CD4-positive, alpha-beta memory T cell (primary cell): Measurements from ENCODE around the gene EPHB1. TPM values are rescaled to one million over a fixed set of nuclear protein-coding genes. Genes with fewer than 3 reads are reported as not detected.

ENCODE experiments used
- CTCF ChIA-PET: fragments of 350-600 bp; sonication (Branson Sonifier 250); formaldehyde crosslinking; loops from one replicate; lab custom pipeline; 2021; ENCODE audit warnings: inconsistent platforms; ENCODE audit not compliant: partially characterized antibody; lab: Charles Lee
- POLR2A ChIA-PET: fragments of 350-600 bp; sonication (Branson Sonifier 250); formaldehyde crosslinking; loops from one replicate; lab custom pipeline; 2021; ENCODE audit not compliant: partially characterized antibody; lab: Charles Lee
- DNase-seq, 5 donors: peaks; one replicate each; pipeline versions ENCODE4 v3.0.0 to v3.0.0-alpha.2; 2020 to 2022; ENCODE audit warnings: mixed read lengths in 1 of 5
- H3K27ac ChIP-seq: one replicate; pipeline ENCODE4 v1.7.0; 2013; ENCODE audit warnings: low read depth, low read length
- H3K27me3 ChIP-seq: 2 replicates; pipeline ENCODE4 v1.7.0; 2013; ENCODE audit warnings: mild to moderate bottlenecking, low read length, moderate library complexity; ENCODE audit not compliant: insufficient read depth
- H3K36me3 ChIP-seq: 2 replicates; pipeline ENCODE4 v1.7.0; 2013; ENCODE audit warnings: mild to moderate bottlenecking, low read length, moderate library complexity; ENCODE audit not compliant: insufficient read depth
- H3K4me1 ChIP-seq: 2 replicates; pipeline ENCODE4 v1.7.0; 2013; ENCODE audit warnings: mild to moderate bottlenecking, low read length, moderate library complexity; ENCODE audit not compliant: insufficient read depth
- H3K4me3 ChIP-seq, 2 donors: one replicate each; pipeline ENCODE4 v1.7.0; 2013; ENCODE audit warnings: low read length in 2 of 2, mild to moderate bottlenecking in 1 of 2
- H3K9me3 ChIP-seq, 2 donors: one replicate each; pipeline ENCODE4 v1.7.0; 2013; ENCODE audit warnings: low read length in 2 of 2, control low read depth in 1 of 2; ENCODE audit not compliant: control insufficient read depth in 1 of 2
- H3K27ac Mint-ChIP-seq, 7 donors: one replicate each; pipeline ENCODE4 v1.8.0; 2020 to 2021; ENCODE audit warnings: mixed read lengths in 7 of 7, mild to moderate bottlenecking in 6 of 7, inconsistent platforms in 3 of 7, moderate library complexity in 3 of 7
- H3K27me3 Mint-ChIP-seq, 2 donors: one replicate each; pipeline ENCODE4 v1.8.0; 2020 to 2021; ENCODE audit warnings: mixed read lengths in 2 of 2
- H3K36me3 Mint-ChIP-seq, 2 donors: one replicate each; pipeline ENCODE4 v1.8.0; 2020 to 2021; ENCODE audit warnings: mixed read lengths in 2 of 2, inconsistent platforms in 1 of 2, mild to moderate bottlenecking in 1 of 2
- H3K4me1 Mint-ChIP-seq, 4 donors: one replicate each; pipeline ENCODE4 v1.8.0; 2020 to 2021; ENCODE audit warnings: mixed read lengths in 4 of 4, mild to moderate bottlenecking in 1 of 4
- H3K4me3 Mint-ChIP-seq, 8 donors: one replicate each; pipeline ENCODE4 v1.8.0; 2020 to 2021; ENCODE audit warnings: mixed read lengths in 8 of 8, mild to moderate bottlenecking in 7 of 8, moderate library complexity in 6 of 8, inconsistent platforms in 3 of 8
- H3K9me3 Mint-ChIP-seq, 8 donors: one replicate each; pipeline ENCODE4 v1.8.0; 2020 to 2021; ENCODE audit warnings: mixed read lengths in 8 of 8, mild to moderate bottlenecking in 5 of 8, inconsistent platforms in 3 of 8, moderate library complexity in 1 of 8
- intact Hi-C: fragments of 100-400 bp; cut with micrococcal nuclease; formaldehyde crosslinking; loops from one replicate; pipeline ENCODE4 v1.15.1; 2023
- polyA plus RNA-seq, 2 donors: library from polyadenylated mRNA; unstranded; fragments of 300-500 nt; fragmentation: Illumina TruSeq; gene quantifications; one replicate each; pipeline ENCODE4 v1.2.3, GENCODE V29; 2021
- total RNA-seq, 2 experiments: library from RNA; stranded (reverse); gene quantifications; one replicate each; pipeline ENCODE4 v1.2.3, GENCODE V29; 2021

The EPHB1 gene
- total and polyA plus RNA-seq, 4 experiments from 2014 or later, result 0.30 to 0.69 (median 0.43) TPM; not detected in 1

GRCh38 chr3:134846084-134846483 is 51.0 kb downstream of the EPHB1 start:
- H3K27ac ChIP-seq, result no peak overlapping the region
- no peak overlapping the region for H3K4me3 ChIP-seq
- Mint-ChIP-seq H3K4me3 (no peak overlapping the region), H3K27me3 (no peaks in the 10 kb centered on the region), H3K27ac (no peak overlapping the region), H3K9me3 (peaks cover 2 to 20% (median 9%) of the 10 kb centered on the region in 8 donors), H3K36me3 (no peaks in the 10 kb centered on the region), H3K4me1 (no peaks in the 10 kb centered on the region)
- CTCF ChIA-PET, result no interaction called here
- no peaks in the 10 kb centered on the region for H3K4me1 ChIP-seq
- no peaks in the 10 kb centered on the region for H3K36me3 ChIP-seq
- DNase-seq, result no peak
- H3K9me3 ChIP-seq, result no peaks in the 10 kb centered on the region
- no peaks in the 10 kb centered on the region for H3K27me3 ChIP-seq
- intact Hi-C loops, result no loop called here
- POLR2A ChIA-PET, result no interaction called here

- Mint-ChIP-seq H3K27me3 (no peaks in the 10 kb centered on the region), H3K4me1 (no peaks in the 10 kb centered on the region), H3K4me3 (no peak overlapping the region), H3K36me3 (no peaks in the 10 kb centered on the region), H3K9me3 (peaks cover 2 to 20% (median 9%) of the 10 kb centered on the region in 8 donors), H3K27ac (no peak overlapping the region)
- H3K27me3 ChIP-seq, result no peaks in the 10 kb centered on the region
- intact Hi-C loops, result no loop called here
- POLR2A ChIA-PET, result no interaction called here
- H3K36me3 ChIP-seq, result no peaks in the 10 kb centered on the region
- H3K4me1 ChIP-seq, result no peaks in the 10 kb centered on the region
- CTCF ChIA-PET, result no interaction called here
- no peaks in the 10 kb centered on the region for H3K9me3 ChIP-seq
- DNase-seq, result no peak
- H3K27ac ChIP-seq, result no peak overlapping the region
- H3K4me3 ChIP-seq, result no peak overlapping the region
These were observed 51.9 kb downstream of the EPHB1 start for GRCh38 chr3:134846911-134847317.

- CTCF ChIA-PET, result no interaction called here
- no peaks in the 10 kb centered on the region for H3K36me3 ChIP-seq
- intact Hi-C loops, result no loop called here
- H3K36me3 Mint-ChIP-seq, result no peaks in the 10 kb centered on the region
- H3K9me3 ChIP-seq, result no peaks in the 10 kb centered on the region
- H3K4me3 Mint-ChIP-seq, result no peak overlapping the region
- POLR2A ChIA-PET, result no interaction called here
- H3K9me3 Mint-ChIP-seq, result peaks cover 2 to 20% (median 8%) of the 10 kb centered on the region in 8 donors
- H3K4me1 Mint-ChIP-seq, result no peaks in the 10 kb centered on the region
- H3K4me1 ChIP-seq, result no peaks in the 10 kb centered on the region
- H3K27ac ChIP-seq, result no peak overlapping the region
- H3K27ac Mint-ChIP-seq, result no peak overlapping the region
- H3K4me3 ChIP-seq, result no peak overlapping the region
- no peaks in the 10 kb centered on the region for H3K27me3 ChIP-seq
- DNase-seq, result no peak
- H3K27me3 Mint-ChIP-seq, result no peaks in the 10 kb centered on the region
These were observed 52.3 kb downstream of the EPHB1 start for GRCh38 chr3:134847349-134847748.

GRCh38 chr3:134849561-134849960 is 54.5 kb downstream of the EPHB1 start:
- no peaks in the 10 kb centered on the region for H3K27me3 Mint-ChIP-seq
- H3K4me1 Mint-ChIP-seq, result peaks cover 0 to 3% (median 1%) of the 10 kb centered on the region in 4 donors
- no peaks in the 10 kb centered on the region for H3K36me3 Mint-ChIP-seq
- Histone ChIP-seq H3K27ac (no peak overlapping the region), H3K9me3 (no peaks in the 10 kb centered on the region), H3K4me3 (no peak overlapping the region), H3K27me3 (no peaks in the 10 kb centered on the region), H3K4me1 (no peaks in the 10 kb centered on the region), H3K36me3 (no peaks in the 10 kb centered on the region)
- DNase-seq, result no peak
- peaks cover 0 to 5% (median 0%) of the 10 kb centered on the region in 8 donors for H3K9me3 Mint-ChIP-seq
- intact Hi-C loops, result no loop called here
- ChIA-PET CTCF (no interaction called here), POLR2A (no interaction called here)
- no peak overlapping the region for H3K4me3 Mint-ChIP-seq
- H3K27ac Mint-ChIP-seq, result no peak overlapping the region

- Histone ChIP-seq H3K27me3 (no peaks in the 10 kb centered on the region), H3K27ac (no peak overlapping the region), H3K9me3 (no peaks in the 10 kb centered on the region), H3K36me3 (no peaks in the 10 kb centered on the region), H3K4me3 (no peak overlapping the region), H3K4me1 (no peaks in the 10 kb centered on the region)
- ChIA-PET CTCF (no interaction called here), POLR2A (no interaction called here)
- no peak overlapping the region for H3K4me3 Mint-ChIP-seq
- H3K27ac Mint-ChIP-seq, result no peak overlapping the region
- peaks cover 0 to 3% (median 1%) of the 10 kb centered on the region in 4 donors for H3K4me1 Mint-ChIP-seq
- H3K9me3 Mint-ChIP-seq, result no peaks in the 10 kb centered on the region
- H3K36me3 Mint-ChIP-seq, result no peaks in the 10 kb centered on the region
- intact Hi-C loops, result no loop called here
- no peak for DNase-seq
- H3K27me3 Mint-ChIP-seq, result peaks cover 0 to 1% of the 10 kb centered on the region in 2 donors
These were observed 55.7 kb downstream of the EPHB1 start for GRCh38 chr3:134850761-134851160.

GRCh38 chr3:134852132-134852531 is 57.1 kb downstream of the EPHB1 start:
- Mint-ChIP-seq H3K27me3 (peaks cover 0 to 1% of the 10 kb centered on the region in 2 donors), H3K9me3 (no peaks in the 10 kb centered on the region), H3K4me3 (no peak overlapping the region), H3K36me3 (no peaks in the 10 kb centered on the region), H3K4me1 (peaks cover 0 to 3% (median 1%) of the 10 kb centered on the region in 4 donors), H3K27ac (no peak overlapping the region)
- Histone ChIP-seq H3K9me3 (no peaks in the 10 kb centered on the region), H3K27ac (no peak overlapping the region), H3K4me1 (no peaks in the 10 kb centered on the region), H3K36me3 (no peaks in the 10 kb centered on the region), H3K4me3 (no peak overlapping the region), H3K27me3 (no peaks in the 10 kb centered on the region)
- no peak for DNase-seq
- intact Hi-C loops, result no loop called here
- POLR2A ChIA-PET, result no interaction called here
- CTCF ChIA-PET, result no interaction called here

- no peak for DNase-seq
- Histone ChIP-seq H3K4me3 (no peak overlapping the region), H3K27ac (no peak overlapping the region), H3K4me1 (no peaks in the 10 kb centered on the region), H3K36me3 (no peaks in the 10 kb centered on the region), H3K9me3 (no peaks in the 10 kb centered on the region), H3K27me3 (no peaks in the 10 kb centered on the region)
- Mint-ChIP-seq H3K36me3 (no peaks in the 10 kb centered on the region), H3K27me3 (peaks cover 0 to 1% of the 10 kb centered on the region in 2 donors), H3K4me3 (no peak overlapping the region), H3K27ac (no peak overlapping the region), H3K9me3 (no peaks in the 10 kb centered on the region), H3K4me1 (peaks cover 0 to 3% (median 1%) of the 10 kb centered on the region in 4 donors)
- ChIA-PET CTCF (no interaction called here), POLR2A (no interaction called here)
- intact Hi-C loops, result no loop called here
These were observed 57.9 kb downstream of the EPHB1 start for GRCh38 chr3:134852893-134853351.

- H3K9me3 Mint-ChIP-seq, result no peaks in the 10 kb centered on the region
- H3K4me1 Mint-ChIP-seq, result peaks cover 0 to 3% (median 1%) of the 10 kb centered on the region in 4 donors
- Histone ChIP-seq H3K4me1 (no peaks in the 10 kb centered on the region), H3K27ac (no peak overlapping the region), H3K27me3 (no peaks in the 10 kb centered on the region), H3K9me3 (no peaks in the 10 kb centered on the region), H3K4me3 (no peak overlapping the region), H3K36me3 (no peaks in the 10 kb centered on the region)
- H3K27ac Mint-ChIP-seq, result no peak overlapping the region
- no peak overlapping the region for H3K4me3 Mint-ChIP-seq
- DNase-seq, result no peak
- CTCF ChIA-PET, result no interaction called here
- H3K36me3 Mint-ChIP-seq, result no peaks in the 10 kb centered on the region
- intact Hi-C loops, result no loop called here
- H3K27me3 Mint-ChIP-seq, result peaks cover 0 to 1% of the 10 kb centered on the region in 2 donors
- POLR2A ChIA-PET, result no interaction called here
These were observed 59.2 kb downstream of the EPHB1 start for GRCh38 chr3:134854254-134854653.
